Adipocyte (in vitro differentiated cells): ENCODE data around the gene CPSF6.
"Not testable (repeated sequence)": the region's sequence is repeated elsewhere in the genome, so short reads cannot be mapped to it uniquely, and the experiment has no call there.

Source experiments
- DNase-seq: peaks from one replicate; pipeline ENCODE4 v3.0.0-alpha.2; 2015; ENCODE audit warnings: low read depth
- H3K27me3 ChIP-seq: replicated peaks from 2 replicates; pipeline ENCODE4 v1.7.0; 2013; ENCODE audit warnings: mild to moderate bottlenecking, low read length, moderate library complexity; ENCODE audit not compliant: control insufficient read depth, insufficient read depth
- H3K36me3 ChIP-seq: 2 replicates; pipeline ENCODE4 v1.7.0; 2013; ENCODE audit warnings: low read length, mild to moderate bottlenecking, moderate library complexity; ENCODE audit not compliant: control insufficient read depth, insufficient read depth, severe bottlenecking
- H3K4me1 ChIP-seq: 2 replicates; pipeline ENCODE4 v1.7.0; 2013; ENCODE audit warnings: mild to moderate bottlenecking, low read length, moderate library complexity; ENCODE audit not compliant: control insufficient read depth, insufficient read depth
- H3K4me3 ChIP-seq: 2 replicates; pipeline ENCODE4 v1.7.0; 2013; ENCODE audit warnings: mild to moderate bottlenecking, low read length, moderate library complexity
- H3K9ac ChIP-seq: 2 replicates; pipeline ENCODE4 v1.7.0; 2013; ENCODE audit warnings: mild to moderate bottlenecking, low read length, moderate library complexity
- H3K9me3 ChIP-seq: 2 replicates; pipeline ENCODE4 v1.7.0; 2013; ENCODE audit warnings: mild to moderate bottlenecking, low read length, moderate library complexity; ENCODE audit not compliant: control insufficient read depth

The CPSF6 gene

DNA sequence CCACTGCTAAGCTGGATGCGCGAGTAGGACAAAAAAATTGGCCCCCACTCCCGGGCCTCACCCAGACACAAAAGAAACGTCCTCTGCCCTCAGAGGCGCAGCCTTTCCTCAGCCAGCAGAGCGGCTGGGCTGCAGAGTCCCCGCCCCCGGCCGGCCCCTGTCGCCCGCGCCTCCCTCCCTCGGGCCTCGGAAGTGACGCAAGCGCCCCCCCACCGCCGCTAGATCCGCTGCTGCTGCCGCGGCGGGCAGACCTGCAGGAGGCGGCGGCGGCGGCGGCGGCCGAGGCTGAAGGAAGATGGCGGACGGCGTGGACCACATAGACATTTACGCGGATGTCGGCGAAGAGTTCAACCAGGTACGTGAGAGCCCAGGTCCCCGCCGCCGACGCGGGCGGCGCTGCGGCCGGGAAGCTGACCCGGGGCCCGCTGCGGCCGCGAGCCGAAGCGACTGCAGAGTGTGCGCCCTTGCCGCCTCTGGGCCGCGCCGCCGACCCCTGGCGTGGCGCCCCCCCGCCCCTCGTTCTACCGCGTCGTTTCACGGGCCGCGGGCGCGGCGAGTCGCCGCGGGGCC is at the start of gene CPSF6:
Gene CPSF6, plus strand, starts transcription at position 218 of the 570 bp plus-strand sequence. Its CDS starts 78 bp downstream, at position 296.
- Histone ChIP-seq H3K36me3 (no peaks in the 10 kb centered on the region), H3K4me1 (peaks cover 23% of the 10 kb centered on the region), H3K4me3 (peak within 1 kb of the TSS; percentile 95), H3K9ac (peak within 1 kb of the TSS; percentile 92), H3K27me3 (no peaks in the 10 kb centered on the region), H3K9me3 (no peaks in the 10 kb centered on the region)
- DNase-seq = peak; percentile 98

DNA sequence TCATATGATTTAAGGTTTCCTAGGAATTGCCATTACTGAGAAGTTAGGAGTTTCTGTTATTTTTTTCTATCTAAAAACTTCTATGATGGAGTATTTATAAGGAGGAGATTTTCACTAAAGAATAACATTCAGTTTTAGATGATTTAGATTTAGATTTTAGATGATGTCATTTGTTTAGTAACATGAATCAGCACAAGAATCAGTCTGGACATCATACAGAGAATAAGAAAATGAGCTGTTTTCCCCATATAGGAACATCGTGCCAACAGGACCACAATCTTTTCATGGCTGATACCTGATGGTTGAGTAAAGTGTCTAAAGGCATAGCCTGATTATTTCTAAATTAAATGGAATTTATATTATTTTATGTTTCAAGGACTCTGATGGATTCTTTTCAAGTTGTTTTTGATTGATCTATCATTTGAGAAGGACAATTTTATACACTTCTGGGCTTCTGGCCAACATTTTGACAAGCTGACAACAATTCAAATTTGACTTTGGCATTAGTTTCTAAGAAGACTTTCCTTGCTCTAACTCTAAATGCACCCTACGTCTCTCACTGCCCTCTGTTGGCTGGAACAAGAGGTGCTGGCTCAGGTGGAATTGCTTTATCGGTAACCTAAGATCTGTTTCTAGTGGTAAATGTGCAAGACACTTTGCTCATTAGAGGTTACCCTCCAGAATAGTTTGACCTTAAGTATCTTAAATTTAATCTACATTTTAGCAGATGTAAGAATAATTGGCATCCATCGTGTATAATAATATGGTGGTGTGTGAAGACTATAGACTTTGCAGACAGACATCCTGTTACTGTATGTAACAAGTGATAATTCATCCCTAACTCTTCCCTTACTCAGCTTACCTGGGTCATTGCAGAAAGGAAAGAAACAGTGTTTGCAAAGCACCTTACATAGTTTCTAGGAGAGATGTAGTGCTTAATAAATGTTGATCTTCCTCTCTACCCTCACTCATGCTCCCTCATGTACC is 42.8 kb upstream of the CPSF6 start:
- DNase-seq = peak; percentile 15
- Histone ChIP-seq H3K9ac (no peak overlapping the region), H3K4me3 (no peak overlapping the region), H3K27me3 (no peaks in the 10 kb centered on the region), H3K9me3 (peaks cover 35% of the 10 kb centered on the region), H3K4me1 (no peaks in the 10 kb centered on the region), H3K36me3 (no peaks in the 10 kb centered on the region)

- H3K9me3 ChIP-seq = peaks cover 34% of the 10 kb centered on the region
- H3K4me3 ChIP-seq, H3K27me3 ChIP-seq: not testable (repeated sequence)
Measured at GRCh38 chr12:69199976-69200375, 39.4 kb upstream of the CPSF6 start.

GRCh38 chr12:69204191-69204590 is 35.2 kb upstream of the CPSF6 start:
- H3K4me3 ChIP-seq = no peak overlapping the region
- peaks cover 28% of the 10 kb centered on the region for H3K9me3 ChIP-seq
- no peaks in the 10 kb centered on the region for H3K36me3 ChIP-seq
- DNase-seq = no peak
- H3K27me3 ChIP-seq = peaks cover 6% of the 10 kb centered on the region
- no peak overlapping the region for H3K9ac ChIP-seq
- H3K4me1 ChIP-seq = peaks cover 13% of the 10 kb centered on the region

More at GRCh38 chr12:69199976-69200375, 39.4 kb upstream of the CPSF6 start:
- not testable (repeated sequence) for DNase-seq, H3K36me3 ChIP-seq, H3K9ac ChIP-seq, H3K4me1 ChIP-seq

- Histone ChIP-seq H3K36me3 (no peaks in the 10 kb centered on the region), H3K9ac (no peak overlapping the region), H3K9me3 (no peaks in the 10 kb centered on the region), H3K4me3 (no peak overlapping the region), H3K27me3 (peaks cover 4% of the 10 kb centered on the region), H3K4me1 (peaks cover 2% of the 10 kb centered on the region)
- no peak for DNase-seq
Measured at GRCh38 chr12:69210661-69211060, 28.7 kb upstream of the CPSF6 start.

- no peaks in the 10 kb centered on the region for H3K36me3 ChIP-seq
- H3K9me3 ChIP-seq = no peaks in the 10 kb centered on the region
- no peak for DNase-seq
- peaks cover 4% of the 10 kb centered on the region for H3K27me3 ChIP-seq
- no peak overlapping the region for H3K9ac ChIP-seq
- no peak overlapping the region for H3K4me3 ChIP-seq
- H3K4me1 ChIP-seq = no peaks in the 10 kb centered on the region
Measured at GRCh38 chr12:69211160-69211559, 28.2 kb upstream of the CPSF6 start.

GRCh38 chr12:69214169-69214568 is 25.2 kb upstream of the CPSF6 start:
- H3K4me1 ChIP-seq = no peaks in the 10 kb centered on the region
- no peaks in the 10 kb centered on the region for H3K9me3 ChIP-seq
- no peaks in the 10 kb centered on the region for H3K36me3 ChIP-seq
- H3K4me3 ChIP-seq = no peak overlapping the region
- H3K9ac ChIP-seq = no peak overlapping the region
- peaks cover 8% of the 10 kb centered on the region for H3K27me3 ChIP-seq
- no peak for DNase-seq

DNA sequence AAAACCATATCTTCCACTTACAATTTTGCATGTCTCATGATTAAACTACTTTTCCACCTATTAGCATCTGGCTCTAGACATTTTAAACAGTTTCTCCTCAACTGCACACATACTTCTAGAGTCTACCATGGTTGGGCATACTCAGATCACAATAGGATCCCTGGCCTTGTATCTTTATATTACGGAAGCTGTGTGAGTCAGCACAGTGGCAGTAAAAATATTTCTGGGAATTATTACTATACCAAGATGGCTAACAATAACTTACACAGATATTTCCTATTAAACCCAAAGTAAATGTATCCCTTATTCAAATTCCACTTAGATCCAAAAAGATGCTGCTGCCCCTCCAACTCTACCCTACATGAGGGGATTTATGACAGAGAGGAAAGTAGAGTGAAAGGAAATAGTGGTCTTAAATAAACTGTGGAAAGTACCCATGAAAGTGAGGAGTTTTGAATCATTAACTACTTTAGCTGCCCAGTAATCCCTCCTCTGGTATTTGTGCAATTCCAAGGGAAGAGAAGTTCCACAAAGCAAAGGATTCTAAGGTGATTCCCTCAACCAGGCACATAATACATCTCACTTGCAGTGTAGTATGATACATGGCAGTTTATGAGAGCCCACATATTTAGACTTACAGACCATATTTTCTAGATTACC is 14.0 kb upstream of the CPSF6 start:
- H3K27me3 ChIP-seq = no peaks in the 10 kb centered on the region
- no peak for DNase-seq
- no peak overlapping the region for H3K9ac ChIP-seq
- H3K36me3 ChIP-seq = no peaks in the 10 kb centered on the region
- no peak overlapping the region for H3K4me3 ChIP-seq
- peaks cover 3% of the 10 kb centered on the region for H3K9me3 ChIP-seq
- no peaks in the 10 kb centered on the region for H3K4me1 ChIP-seq

DNA sequence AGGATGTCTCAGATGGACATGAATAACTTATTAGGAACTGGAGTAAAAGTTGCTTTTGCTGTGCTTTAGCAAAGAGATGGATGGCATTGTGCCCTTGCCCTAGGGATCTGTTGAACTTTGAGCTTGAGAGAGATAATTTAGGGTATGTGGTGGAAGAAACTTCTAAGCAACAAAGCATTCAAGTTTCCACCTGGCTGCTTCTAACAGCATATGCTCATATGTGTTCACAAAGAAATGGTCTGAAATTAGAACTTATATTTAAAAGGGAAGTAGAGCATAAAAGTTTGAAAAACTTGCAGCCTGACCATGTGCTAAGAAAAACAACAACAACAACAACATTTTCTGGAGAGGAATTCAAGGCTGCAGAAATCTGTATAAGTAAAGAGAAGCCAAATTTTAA is 7.9 kb upstream of the CPSF6 start:
- Histone ChIP-seq H3K4me1 (no peaks in the 10 kb centered on the region), H3K36me3 (no peaks in the 10 kb centered on the region), H3K9me3 (peaks cover 18% of the 10 kb centered on the region), H3K9ac (no peak overlapping the region), H3K4me3 (no peak overlapping the region), H3K27me3 (no peaks in the 10 kb centered on the region)
- no peak for DNase-seq

DNA sequence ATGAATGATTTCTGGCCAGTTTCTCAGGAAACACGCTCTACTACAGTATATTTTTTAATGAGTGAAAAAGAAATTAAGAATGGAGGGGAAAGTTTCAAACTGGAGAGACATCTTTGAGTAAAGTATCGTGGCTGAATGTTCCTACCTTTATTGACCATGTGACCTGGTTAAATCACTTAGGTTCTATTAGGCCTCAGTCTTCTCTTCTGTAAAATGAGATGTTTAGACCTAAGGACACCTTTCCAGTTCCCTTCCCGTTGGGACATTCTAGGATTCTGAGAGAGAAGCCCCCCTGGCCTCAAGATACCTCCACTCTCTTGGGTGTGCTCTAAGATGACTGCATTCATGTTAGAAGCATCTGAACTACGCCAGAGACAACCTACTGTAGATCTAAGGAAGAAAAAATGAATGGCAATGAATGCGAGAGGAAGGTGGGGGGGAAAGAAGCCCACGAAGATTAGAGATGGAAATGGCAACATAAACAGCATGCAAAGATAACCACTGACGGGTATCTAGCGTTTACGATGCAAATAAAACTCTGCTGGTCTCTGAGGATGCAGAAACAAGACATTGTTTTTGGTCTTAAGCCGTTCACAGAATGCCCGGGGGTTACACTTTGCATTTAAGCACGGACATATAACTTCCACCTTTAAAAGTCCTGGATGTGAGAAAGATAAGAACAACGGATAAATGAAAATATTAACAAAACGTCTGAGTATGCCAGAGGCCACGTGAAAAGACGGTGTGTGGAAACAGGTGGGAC is 599 bp upstream of the CPSF6 start:
- DNase-seq = no peak
- peak overlapping the region; percentile 92 for H3K9ac ChIP-seq
- H3K4me1 ChIP-seq = peaks cover 23% of the 10 kb centered on the region
- H3K4me3 ChIP-seq = peak overlapping the region; percentile 95
- H3K9me3 ChIP-seq = no peaks in the 10 kb centered on the region
- H3K27me3 ChIP-seq = no peaks in the 10 kb centered on the region
- no peaks in the 10 kb centered on the region for H3K36me3 ChIP-seq
